Stimulated activated naive B cell treated with anti-CD40 and anti-IgM and Interleukin-4, amounts not matched to agents 10 μg/mL and 1 μg/mL and 100 μg/mL, for 72 hours (primary cell): ENCODE measurements around the gene CNGA2.

Experiments used
- ATAC-seq, 2 donors: fragments of 150-1000 bp; cut with Tn5 transposase; replicated peaks; 2 replicates each; pipeline ENCODE4 v1.10.0; 2021; ENCODE audit warnings: moderate library complexity in 1 of 2
- DNase-seq: peaks from one replicate; pipeline ENCODE4 v3.0.0; 2021
- H3K27ac Mint-ChIP-seq: one replicate; pipeline ENCODE4 v1.8.0; 2022; ENCODE audit warnings: mild to moderate bottlenecking, mixed read lengths
- H3K27me3 Mint-ChIP-seq, 2 donors: one replicate each; pipeline ENCODE4 v1.8.0; 2022; ENCODE audit warnings: mixed read lengths in 2 of 2
- H3K36me3 Mint-ChIP-seq, 2 donors: one replicate each; pipeline ENCODE4 v1.8.0; 2022; ENCODE audit warnings: mixed read lengths in 2 of 2, mild to moderate bottlenecking in 1 of 2
- H3K4me1 Mint-ChIP-seq, 2 donors: one replicate each; pipeline ENCODE4 v1.8.0; 2022; ENCODE audit warnings: mixed read lengths in 2 of 2, mild to moderate bottlenecking in 1 of 2
- H3K4me3 Mint-ChIP-seq, 2 donors: one replicate each; pipeline ENCODE4 v1.8.0; 2022; ENCODE audit warnings: mild to moderate bottlenecking in 2 of 2, mixed read lengths in 2 of 2, moderate library complexity in 1 of 2
- H3K9me3 Mint-ChIP-seq, 2 donors: one replicate each; pipeline ENCODE4 v1.8.0; 2022; ENCODE audit warnings: mixed read lengths in 2 of 2, mild to moderate bottlenecking in 1 of 2

CNGA2 gene

DNA sequence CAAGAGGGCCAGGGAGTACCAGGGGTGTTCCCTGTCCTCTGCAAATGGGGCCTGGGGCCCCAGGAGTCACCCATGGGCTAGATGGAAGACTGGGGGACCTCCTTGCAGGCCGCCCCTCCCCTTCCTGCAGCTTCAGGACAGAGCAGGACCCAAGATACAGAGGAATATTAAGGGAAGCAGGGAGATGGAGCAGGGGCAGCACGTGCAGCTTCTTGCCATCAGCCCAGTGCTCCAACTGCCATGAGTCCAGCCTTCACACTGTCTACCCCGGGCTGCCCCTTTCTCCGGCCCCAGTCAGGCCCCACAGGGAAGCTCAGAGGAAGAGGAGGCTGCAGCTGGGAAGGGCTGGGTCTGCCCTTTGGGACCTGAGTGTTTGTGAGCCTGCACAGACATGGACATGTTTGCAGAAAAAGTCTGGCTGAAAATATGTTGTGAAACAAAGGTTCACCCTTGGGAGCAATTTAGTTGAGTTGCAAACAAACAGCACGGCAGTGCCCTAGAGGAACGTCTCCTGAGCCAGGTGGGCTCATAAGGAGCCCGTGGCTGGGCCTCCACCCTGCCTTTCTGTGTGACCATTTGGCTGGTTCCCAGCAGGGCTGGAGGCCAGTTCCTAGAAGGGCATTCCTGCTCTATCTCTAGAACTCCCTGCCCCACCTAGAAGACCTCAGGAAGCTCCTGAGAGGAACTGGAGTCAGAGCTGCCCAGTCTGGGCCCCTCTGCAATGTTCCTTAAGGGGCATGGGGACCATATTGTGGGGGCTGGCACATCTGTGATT, 9.8 kb upstream of the CNGA2 start:
- Mint-ChIP-seq H3K4me1 (no peaks in the 10 kb centered on the region), H3K9me3 (no peaks in the 10 kb centered on the region), H3K27ac (no peak overlapping the region), H3K4me3 (no peak overlapping the region), H3K27me3 (peaks cover 0 to 12% of the 10 kb centered on the region in 2 donors), H3K36me3 (no peaks in the 10 kb centered on the region)
- ATAC-seq (no peak), DNase-seq (no peak)

DNA sequence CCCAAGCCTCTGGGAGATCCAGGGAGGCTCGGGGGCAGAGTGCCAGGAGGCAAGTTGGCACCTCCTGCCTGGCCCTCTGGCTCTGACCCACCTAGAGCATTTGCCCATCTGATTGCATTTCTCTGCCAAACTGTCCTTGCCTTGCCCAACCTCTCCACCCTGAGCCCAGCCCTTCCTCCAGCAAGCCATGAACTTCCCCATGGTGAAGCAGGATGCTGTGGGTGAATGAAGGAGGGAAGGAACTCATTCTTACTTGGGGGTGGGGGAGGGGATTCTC, 9.3 kb upstream of the CNGA2 start:
- Mint-ChIP-seq H3K27ac (no peak overlapping the region), H3K4me3 (no peak overlapping the region), H3K27me3 (peaks cover 0 to 12% of the 10 kb centered on the region in 2 donors), H3K4me1 (no peaks in the 10 kb centered on the region), H3K9me3 (no peaks in the 10 kb centered on the region), H3K36me3 (no peaks in the 10 kb centered on the region)
- ATAC-seq (no peak), DNase-seq (no peak)

DNA sequence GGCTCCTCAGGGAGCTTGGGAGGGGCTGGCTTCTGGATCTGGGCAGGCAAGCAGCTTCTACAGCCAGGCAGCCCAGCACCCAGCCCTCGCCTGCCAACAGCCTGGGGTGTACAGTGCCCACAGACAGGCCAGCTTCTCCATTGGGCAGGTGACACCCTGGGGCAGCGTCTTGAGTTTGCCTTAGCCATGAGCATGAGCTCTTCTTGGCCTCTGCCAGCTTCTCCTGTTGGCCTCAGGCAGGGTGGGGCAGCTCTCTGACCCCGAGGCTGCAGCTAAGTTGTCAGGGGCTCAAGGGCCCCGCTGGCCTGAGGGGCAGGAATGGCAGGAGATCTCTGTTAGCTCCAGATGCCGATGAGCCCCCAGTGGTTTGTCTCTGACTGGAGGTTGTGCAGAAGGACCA, 7.8 kb upstream of the CNGA2 start:
- H3K36me3 Mint-ChIP-seq = no peaks in the 10 kb centered on the region
- H3K27ac Mint-ChIP-seq = no peak overlapping the region
- H3K4me1 Mint-ChIP-seq = no peaks in the 10 kb centered on the region
- no peak for DNase-seq
- no peak for ATAC-seq
- H3K9me3 Mint-ChIP-seq = no peaks in the 10 kb centered on the region
- peaks cover 0 to 12% of the 10 kb centered on the region in 2 donors for H3K27me3 Mint-ChIP-seq
- H3K4me3 Mint-ChIP-seq = no peak overlapping the region

DNA sequence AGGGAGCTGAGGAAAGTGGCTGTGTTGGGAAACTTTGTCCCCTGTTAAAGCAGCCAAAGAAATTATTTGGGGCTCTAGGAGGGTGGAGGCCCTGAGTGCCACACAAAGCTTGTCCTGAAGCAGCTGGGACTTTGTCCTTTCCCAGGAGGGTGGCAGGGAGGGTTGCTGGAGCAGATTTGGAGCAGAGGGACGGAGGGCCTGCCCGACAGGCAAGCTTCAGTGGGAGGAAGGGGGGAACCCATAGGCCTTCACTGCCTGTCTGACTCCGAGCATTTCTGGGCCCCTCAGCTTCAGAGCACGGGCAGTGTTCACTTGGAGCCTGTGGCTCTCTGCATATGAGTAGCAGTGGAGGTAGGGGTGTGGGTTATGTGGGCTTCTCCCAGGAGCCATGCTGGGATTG, 7.2 kb upstream of the CNGA2 start:
- no peaks in the 10 kb centered on the region for H3K4me1 Mint-ChIP-seq
- no peak for ATAC-seq
- H3K27ac Mint-ChIP-seq = no peak overlapping the region

DNA sequence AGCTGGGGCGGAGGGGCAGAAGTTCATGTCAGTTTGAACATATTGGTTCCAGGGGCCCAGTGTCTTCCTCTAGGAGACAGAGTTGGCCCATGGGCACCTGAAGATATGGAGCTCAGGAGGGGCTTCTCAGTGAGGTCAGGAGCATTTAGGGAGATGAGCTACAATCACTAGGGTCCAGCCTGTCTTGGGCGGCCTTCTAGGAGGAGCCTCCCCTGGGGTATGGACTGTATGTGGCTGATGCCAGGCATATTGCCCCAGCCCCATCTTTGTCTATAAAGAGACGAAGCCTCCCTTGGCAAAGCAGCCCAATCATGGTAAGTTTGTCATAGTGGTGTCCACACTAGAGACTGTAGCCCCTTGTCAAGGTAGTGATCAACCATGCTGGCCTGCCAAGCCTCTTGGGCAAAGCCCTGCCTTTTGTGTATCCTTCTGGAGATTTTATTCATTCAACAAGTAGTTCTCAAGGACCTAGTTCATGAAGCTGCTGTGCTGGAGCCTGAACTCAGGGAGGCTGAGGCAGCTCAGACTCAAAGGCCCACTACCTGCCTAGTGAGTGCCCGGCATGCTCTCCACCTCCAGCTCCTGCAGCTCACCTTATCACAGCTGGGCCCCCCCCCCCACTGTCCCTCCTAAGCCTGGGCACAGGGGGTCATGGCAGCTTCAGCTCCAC, 5.4 kb upstream of the CNGA2 start:
- Mint-ChIP-seq H3K4me1 (no peaks in the 10 kb centered on the region), H3K27me3 (peaks cover 0 to 6% of the 10 kb centered on the region in 2 donors), H3K36me3 (no peaks in the 10 kb centered on the region), H3K9me3 (no peaks in the 10 kb centered on the region), H3K27ac (no peak overlapping the region), H3K4me3 (no peak overlapping the region)
- DNase-seq = no peak
- no peak for ATAC-seq

More for the DNA sequence above, 7.2 kb upstream of the CNGA2 start:
- H3K9me3 Mint-ChIP-seq = no peaks in the 10 kb centered on the region
- no peaks in the 10 kb centered on the region for H3K36me3 Mint-ChIP-seq
- H3K4me3 Mint-ChIP-seq = no peak overlapping the region
- peaks cover 0 to 12% of the 10 kb centered on the region in 2 donors for H3K27me3 Mint-ChIP-seq
- no peak for DNase-seq

DNA sequence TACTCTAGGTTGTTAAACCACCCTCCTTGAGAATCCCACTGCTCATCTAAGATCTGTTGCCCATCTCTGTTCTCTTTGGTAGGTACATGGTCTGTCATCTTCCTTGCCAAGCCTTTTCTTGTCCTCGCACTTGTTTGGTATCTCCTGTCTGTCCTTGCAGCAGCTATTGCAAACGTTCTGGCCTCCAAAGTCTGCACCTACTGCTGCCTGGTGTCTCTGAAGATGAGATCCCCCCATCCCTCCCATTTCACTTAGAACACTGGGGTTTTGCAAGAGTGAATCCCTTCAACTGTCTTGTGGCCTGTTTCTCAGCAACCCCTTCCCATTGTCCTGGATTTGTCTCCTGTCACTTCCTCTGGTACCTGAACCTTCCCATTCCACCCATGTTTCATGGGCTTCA, 673 bp downstream of the CNGA2 start:
- no peak for DNase-seq
- Mint-ChIP-seq H3K36me3 (no peaks in the 10 kb centered on the region), H3K27me3 (peaks cover 0 to 14% of the 10 kb centered on the region in 2 donors), H3K27ac (no peak overlapping the region), H3K4me3 (no peak overlapping the region), H3K4me1 (no peaks in the 10 kb centered on the region), H3K9me3 (no peaks in the 10 kb centered on the region)
- no peak for ATAC-seq

DNA sequence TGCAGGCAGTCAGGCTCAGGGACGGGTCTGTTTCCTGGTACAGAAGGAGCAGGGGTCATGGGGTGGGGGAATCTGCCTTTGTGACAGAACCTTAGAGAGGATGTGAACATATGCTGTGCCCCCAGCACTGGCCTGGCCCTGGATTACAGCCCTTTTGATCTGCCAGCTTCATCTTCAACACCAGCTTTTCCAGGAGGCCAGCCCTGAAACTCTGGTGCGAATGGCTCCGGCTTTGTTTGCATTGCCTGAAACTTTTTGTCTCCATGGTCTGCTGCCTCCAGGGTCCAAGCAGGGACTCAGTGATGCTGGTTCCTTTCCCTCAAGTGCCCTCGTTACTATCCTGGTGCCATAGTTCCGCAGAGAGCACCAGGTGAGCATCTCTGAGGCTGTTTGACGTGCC, 2.1 kb downstream of the CNGA2 start:
- no peaks in the 10 kb centered on the region for H3K36me3 Mint-ChIP-seq
- peaks cover 0 to 14% of the 10 kb centered on the region in 2 donors for H3K27me3 Mint-ChIP-seq
- ATAC-seq = no peak
- no peak overlapping the region for H3K27ac Mint-ChIP-seq
- H3K9me3 Mint-ChIP-seq = no peaks in the 10 kb centered on the region
- H3K4me1 Mint-ChIP-seq = no peaks in the 10 kb centered on the region
- no peak overlapping the region for H3K4me3 Mint-ChIP-seq
- DNase-seq = no peak

DNA sequence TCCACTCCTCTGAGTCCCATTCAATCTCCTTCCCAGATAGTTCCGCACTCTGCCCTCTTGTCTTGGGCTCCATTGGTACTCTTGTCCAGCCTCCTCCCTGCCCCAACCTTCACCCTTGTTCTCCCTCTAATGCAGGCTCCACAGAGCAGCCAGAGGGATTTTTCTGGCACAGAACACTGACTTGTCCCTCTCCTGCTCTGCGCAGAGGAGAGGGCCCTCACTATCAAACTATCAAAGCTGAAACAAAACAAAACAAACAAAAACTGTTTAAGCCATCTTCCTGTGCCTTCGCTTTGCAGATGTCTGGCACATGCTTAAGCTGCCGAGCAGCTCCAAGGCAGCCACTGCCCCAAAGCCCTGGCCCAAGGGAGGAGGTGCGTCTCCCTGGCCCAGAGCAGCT, 2.9 kb downstream of the CNGA2 start:
- no peaks in the 10 kb centered on the region for H3K36me3 Mint-ChIP-seq
- H3K4me3 Mint-ChIP-seq = no peak overlapping the region
- no peaks in the 10 kb centered on the region for H3K4me1 Mint-ChIP-seq
- H3K27me3 Mint-ChIP-seq = peaks cover 0 to 14% of the 10 kb centered on the region in 2 donors
- ATAC-seq = no peak
- peaks cover 0 to 2% of the 10 kb centered on the region in 2 donors for H3K9me3 Mint-ChIP-seq
- H3K27ac Mint-ChIP-seq = no peak overlapping the region
- DNase-seq = no peak

DNA sequence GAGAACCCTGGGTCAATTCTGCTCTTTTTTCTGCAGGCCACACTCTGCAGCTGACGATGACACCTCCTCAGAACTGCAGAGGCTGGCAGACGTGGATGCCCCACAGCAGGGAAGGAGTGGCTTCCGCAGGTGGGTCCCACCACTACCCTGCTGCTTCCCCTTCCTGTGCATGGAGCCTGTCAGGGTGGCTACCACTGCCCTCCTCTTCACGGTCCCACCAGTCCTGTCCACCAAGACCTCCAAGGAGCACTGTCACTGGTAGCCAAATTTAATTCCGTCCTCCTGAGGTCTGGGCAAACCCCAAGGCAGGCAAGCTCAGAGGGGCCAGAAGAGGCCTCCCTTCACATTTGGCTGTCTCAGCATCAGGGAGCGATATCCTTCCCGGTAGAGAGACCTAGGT, 4.2 kb downstream of the CNGA2 start:
- DNase-seq = no peak
- H3K4me3 Mint-ChIP-seq = no peak overlapping the region
- no peak overlapping the region for H3K27ac Mint-ChIP-seq
- peaks cover 0 to 15% of the 10 kb centered on the region in 2 donors for H3K27me3 Mint-ChIP-seq
- no peak for ATAC-seq
- H3K4me1 Mint-ChIP-seq = no peaks in the 10 kb centered on the region
- no peaks in the 10 kb centered on the region for H3K36me3 Mint-ChIP-seq
- peaks cover 0 to 2% of the 10 kb centered on the region in 2 donors for H3K9me3 Mint-ChIP-seq

DNA sequence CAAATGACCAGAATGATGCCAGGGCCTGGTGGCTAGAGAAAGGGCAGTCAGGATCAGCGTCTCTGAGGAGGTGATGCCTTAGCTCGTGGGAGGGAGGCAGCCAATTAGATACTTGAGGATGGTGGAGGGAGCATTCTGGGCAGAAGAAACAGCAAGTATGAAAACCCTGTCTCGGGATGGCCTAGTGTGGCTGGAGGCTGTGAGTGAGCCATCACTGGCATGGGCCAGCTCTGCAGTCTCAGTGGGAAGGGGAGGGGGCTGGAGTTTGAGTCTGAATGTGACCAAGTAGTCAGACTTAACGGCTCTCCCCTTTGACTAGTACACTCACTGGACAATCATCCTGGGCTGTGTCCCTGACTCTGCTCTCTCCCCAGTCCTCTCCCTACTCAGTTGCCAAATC, 7.1 kb downstream of the CNGA2 start:
- DNase-seq (no peak), ATAC-seq (no peak)
- Mint-ChIP-seq H3K36me3 (no peaks in the 10 kb centered on the region), H3K9me3 (peaks cover 0 to 2% of the 10 kb centered on the region in 2 donors), H3K27ac (no peak overlapping the region), H3K27me3 (peaks cover 0 to 9% of the 10 kb centered on the region in 2 donors), H3K4me3 (no peak overlapping the region), H3K4me1 (no peaks in the 10 kb centered on the region)

DNA sequence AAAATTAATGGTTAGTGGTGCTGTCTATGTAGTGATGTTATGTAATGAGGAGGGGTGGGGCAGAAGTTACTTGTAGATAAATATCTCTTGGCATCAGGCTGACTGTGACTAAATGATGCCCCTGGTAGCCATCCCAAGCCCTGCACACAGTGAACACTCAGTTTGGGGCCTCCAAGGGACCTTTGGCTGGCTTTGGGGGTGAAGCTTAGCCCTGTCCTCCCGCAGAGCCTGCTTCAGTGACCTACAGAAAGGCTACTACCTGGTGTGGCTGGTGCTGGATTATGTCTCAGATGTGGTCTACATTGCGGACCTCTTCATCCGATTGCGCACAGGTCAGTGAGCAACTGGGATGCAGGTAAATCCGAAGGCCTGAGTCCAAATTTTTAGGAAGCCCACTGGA, 7.8 kb downstream of the CNGA2 start:
- DNase-seq = no peak
- Mint-ChIP-seq H3K36me3 (no peaks in the 10 kb centered on the region), H3K4me3 (no peak overlapping the region), H3K9me3 (peaks cover 0 to 2% of the 10 kb centered on the region in 2 donors), H3K27me3 (peaks cover 0 to 7% of the 10 kb centered on the region in 2 donors), H3K27ac (no peak overlapping the region), H3K4me1 (no peaks in the 10 kb centered on the region)
- ATAC-seq = no peak

DNA sequence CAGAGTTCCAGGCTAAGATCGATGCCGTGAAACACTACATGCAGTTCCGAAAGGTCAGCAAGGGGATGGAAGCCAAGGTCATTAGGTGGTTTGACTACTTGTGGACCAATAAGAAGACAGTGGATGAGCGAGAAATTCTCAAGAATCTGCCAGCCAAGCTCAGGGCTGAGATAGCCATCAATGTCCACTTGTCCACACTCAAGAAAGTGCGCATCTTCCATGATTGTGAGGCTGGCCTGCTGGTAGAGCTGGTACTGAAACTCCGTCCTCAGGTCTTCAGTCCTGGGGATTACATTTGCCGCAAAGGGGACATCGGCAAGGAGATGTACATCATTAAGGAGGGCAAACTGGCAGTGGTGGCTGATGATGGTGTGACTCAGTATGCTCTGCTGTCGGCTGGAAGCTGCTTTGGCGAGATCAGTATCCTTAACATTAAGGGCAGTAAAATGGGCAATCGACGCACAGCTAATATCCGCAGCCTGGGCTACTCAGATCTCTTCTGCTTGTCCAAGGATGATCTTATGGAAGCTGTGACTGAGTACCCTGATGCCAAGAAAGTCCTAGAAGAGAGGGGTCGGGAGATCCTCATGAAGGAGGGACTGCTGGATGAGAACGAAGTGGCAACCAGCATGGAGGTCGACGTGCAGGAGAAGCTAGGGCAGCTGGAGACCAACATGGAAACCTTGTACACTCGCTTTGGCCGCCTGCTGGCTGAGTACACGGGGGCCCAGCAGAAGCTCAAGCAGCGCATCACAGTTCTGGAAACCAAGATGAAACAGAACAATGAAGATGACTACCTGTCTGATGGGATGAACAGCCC, 9.3 kb downstream of the CNGA2 start:
- no peak for DNase-seq
- no peak overlapping the region for H3K27ac Mint-ChIP-seq

DNA sequence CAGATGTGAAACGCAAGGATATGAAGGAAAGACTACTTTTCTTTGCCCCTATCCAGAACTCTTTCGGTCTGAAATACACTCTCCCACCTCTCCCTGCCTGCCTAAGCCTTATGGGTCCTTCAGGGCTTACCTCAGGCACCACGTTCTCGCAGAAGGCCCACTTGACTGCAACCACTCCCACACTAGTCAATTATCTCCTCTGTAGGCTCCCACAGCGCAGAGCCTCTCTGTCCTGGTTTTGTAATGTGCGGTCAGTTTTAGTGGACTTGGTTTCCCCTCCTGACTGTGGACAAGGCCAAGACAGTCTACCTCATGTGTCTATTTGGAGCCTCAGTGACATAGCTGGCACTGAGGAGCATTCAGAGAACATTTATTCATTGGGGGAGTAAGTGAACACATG, 11.1 kb downstream of the CNGA2 start:
- Mint-ChIP-seq H3K4me3 (no peak overlapping the region), H3K27me3 (peaks cover 0 to 14% of the 10 kb centered on the region in 2 donors), H3K9me3 (peaks cover 0 to 2% of the 10 kb centered on the region in 2 donors), H3K4me1 (peaks cover 0 to 2% of the 10 kb centered on the region in 2 donors), H3K36me3 (no peaks in the 10 kb centered on the region), H3K27ac (no peak overlapping the region)
- ATAC-seq (no peak), DNase-seq (no peak)

More for the DNA sequence above, 9.3 kb downstream of the CNGA2 start:
- H3K4me3 Mint-ChIP-seq = no peak overlapping the region
- peaks cover 0 to 4% of the 10 kb centered on the region in 2 donors for H3K27me3 Mint-ChIP-seq
- peaks cover 0 to 2% of the 10 kb centered on the region in 2 donors for H3K9me3 Mint-ChIP-seq
- ATAC-seq = no peak
- H3K36me3 Mint-ChIP-seq = no peaks in the 10 kb centered on the region
- no peaks in the 10 kb centered on the region for H3K4me1 Mint-ChIP-seq

DNA sequence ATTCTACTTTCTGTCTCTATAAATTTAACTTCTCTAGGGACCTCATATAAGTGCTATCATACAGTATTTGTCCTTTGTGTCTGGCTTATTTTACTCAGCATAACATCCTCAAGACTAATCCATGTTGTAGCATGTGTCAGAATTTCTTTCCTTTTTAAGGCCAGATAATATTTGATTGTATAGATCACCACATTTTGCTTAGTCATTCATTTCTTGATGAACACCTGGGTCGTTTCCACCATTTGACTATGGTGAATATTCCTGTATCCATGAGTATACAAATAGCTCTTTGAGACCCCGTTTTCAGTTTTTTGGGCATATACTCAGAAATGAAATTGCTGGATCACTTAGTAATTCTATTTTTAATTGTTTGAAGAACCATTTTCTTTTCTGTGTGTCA, 12.0 kb downstream of the CNGA2 start:
- Mint-ChIP-seq H3K27ac (no peak overlapping the region), H3K4me3 (no peak overlapping the region), H3K4me1 (peaks cover 0 to 5% of the 10 kb centered on the region in 2 donors), H3K9me3 (peaks cover 0 to 2% of the 10 kb centered on the region in 2 donors), H3K27me3 (peaks cover 4 to 22% of the 10 kb centered on the region in 2 donors), H3K36me3 (no peaks in the 10 kb centered on the region)
- ATAC-seq = no peak
- DNase-seq = no peak
